SK-N-MC (cell line): ENCODE results near the gene EPN2.

Experiments used
- EZH2 ChIP-seq: fragments of 200-600 bp; sonication (generic); IDR thresholded peaks from one replicate; pipeline ENCODE4 v1.6.1; 2017; ENCODE audit warnings: antibody characterized with exemption
- FOXP2 ChIP-seq: optimal IDR thresholded peaks from 2 replicates; pipeline ENCODE3; 2011; ENCODE audit warnings: mild to moderate bottlenecking, moderate library complexity; ENCODE audit not compliant: insufficient read depth; ENCODE audit errors: extremely low read length, control extremely low read depth
- POLR2AphosphoS5 ChIP-seq: IDR thresholded peaks from 2 replicates; pipeline ENCODE4 v1.6.1; 2012; ENCODE audit warnings: mild to moderate bottlenecking, low read depth, low read length, borderline replicate concordance

- TF ChIP-seq EZH2 (no peak), FOXP2 (no peak), POLR2AphosphoS5 (no peak)
Observed at GRCh38 chr17:19337712-19338023, 100.5 kb downstream of the EPN2 start.
